NCI-H187 (cell line): Measurements from ENCODE around the gene DIS3L2.
"Not testable (repeated sequence)": the region's sequence is repeated elsewhere in the genome, so short reads cannot be mapped to it uniquely, and the experiment has no call there.

ENCODE experiments used
- DNase-seq, 2 experiments: peaks; one replicate each; lab custom pipeline; 2025; lab: John Stamatoyannopoulos, UW

The DIS3L2 gene

GRCh38 chr2:232349546-232349945 is 388.0 kb downstream of the DIS3L2 start:
- DNase-seq: no peak

GRCh38 chr2:232349946-232350635 is 388.6 kb downstream of the DIS3L2 start:
- DNase-seq: no peak

- no peak for DNase-seq
Observed at GRCh38 chr2:232350804-232351685, 389.5 kb downstream of the DIS3L2 start.

- DNase-seq: no peak
Observed at GRCh38 chr2:232351686-232352510, 390.4 kb downstream of the DIS3L2 start.

- no peak for DNase-seq
Observed at GRCh38 chr2:232352511-232353091, 391.1 kb downstream of the DIS3L2 start.

- DNase-seq: no peak
Observed at GRCh38 chr2:232353096-232353495, 391.6 kb downstream of the DIS3L2 start.

DNA sequence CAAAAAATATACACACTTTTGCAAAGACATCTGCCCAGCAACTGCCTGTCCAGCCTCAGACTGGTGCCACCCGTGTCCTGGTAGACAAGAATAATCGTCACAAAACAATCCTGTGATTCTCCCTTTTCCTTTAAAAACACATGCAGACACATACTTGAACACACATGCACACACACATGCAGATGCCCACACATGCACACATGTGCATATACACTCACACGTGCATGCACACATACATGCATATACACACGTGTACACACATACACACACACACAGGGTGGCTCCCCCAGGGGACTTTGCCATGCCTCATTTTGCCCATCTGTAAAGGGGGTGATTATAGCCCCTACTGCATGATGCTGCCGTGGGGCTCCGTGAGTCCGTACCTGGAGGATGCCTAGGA is 392.1 kb downstream of the DIS3L2 start:
- DNase-seq: no peak

GRCh38 chr2:232354069-232354468 is 392.6 kb downstream of the DIS3L2 start:
- no peak for DNase-seq

DNA sequence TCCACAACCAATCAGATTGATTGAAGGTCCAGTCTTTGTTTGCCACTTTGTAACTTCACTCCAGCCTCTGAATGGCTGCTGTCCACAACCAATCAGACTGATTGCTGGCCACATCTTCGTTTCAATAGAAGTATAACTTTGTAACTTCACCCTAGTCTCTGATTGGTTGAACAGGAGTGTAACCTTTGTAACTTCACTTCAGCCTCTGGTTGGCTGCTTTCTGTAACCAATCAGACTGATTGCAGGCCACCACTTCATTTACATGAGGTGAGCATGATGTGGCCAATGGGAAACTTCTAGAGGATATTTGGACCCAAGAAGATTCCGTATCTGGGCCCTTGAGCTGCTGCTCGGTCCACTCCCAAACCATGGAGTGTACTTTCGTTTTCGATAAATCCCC is 400.1 kb downstream of the DIS3L2 start:
- DNase-seq: no peak

- no peak for DNase-seq
Observed at GRCh38 chr2:232362174-232362900, 400.8 kb downstream of the DIS3L2 start.

DNA sequence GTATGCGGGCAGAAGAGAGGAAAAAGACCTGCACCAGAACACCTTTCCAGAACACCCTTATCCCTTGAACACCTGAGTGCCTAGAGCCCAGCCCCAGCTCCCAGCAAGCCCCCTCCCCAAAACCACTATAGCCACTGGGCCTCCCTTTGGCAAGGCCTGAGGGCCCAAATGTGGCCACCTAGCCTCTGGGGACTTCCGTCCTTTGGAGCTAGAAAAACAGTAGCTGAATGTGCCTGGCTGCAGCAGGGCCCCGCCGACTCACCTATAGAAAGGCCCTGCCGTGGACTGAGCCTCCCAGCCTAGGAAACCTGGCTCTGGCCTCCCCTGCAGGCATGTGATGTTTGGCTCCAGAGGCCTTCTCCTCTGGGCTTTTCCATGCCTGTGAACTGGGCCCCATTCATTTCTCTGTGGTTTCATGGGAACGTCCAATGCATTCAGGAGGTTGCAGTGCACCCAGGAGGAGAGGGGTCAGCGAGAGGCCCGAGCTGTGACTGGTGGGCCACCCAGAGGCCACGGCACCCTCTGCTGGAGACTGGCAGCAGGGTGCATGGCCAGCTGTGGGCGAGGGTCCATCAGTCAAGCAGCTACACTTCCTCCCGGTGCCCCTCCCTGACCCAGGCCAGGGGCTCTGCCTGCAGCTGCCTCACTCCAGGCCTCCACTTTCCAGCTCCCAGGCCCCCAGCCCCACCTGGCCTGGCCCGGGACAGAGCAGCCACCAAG is 401.7 kb downstream of the DIS3L2 start:
- not testable (repeated sequence) for DNase-seq

DNA sequence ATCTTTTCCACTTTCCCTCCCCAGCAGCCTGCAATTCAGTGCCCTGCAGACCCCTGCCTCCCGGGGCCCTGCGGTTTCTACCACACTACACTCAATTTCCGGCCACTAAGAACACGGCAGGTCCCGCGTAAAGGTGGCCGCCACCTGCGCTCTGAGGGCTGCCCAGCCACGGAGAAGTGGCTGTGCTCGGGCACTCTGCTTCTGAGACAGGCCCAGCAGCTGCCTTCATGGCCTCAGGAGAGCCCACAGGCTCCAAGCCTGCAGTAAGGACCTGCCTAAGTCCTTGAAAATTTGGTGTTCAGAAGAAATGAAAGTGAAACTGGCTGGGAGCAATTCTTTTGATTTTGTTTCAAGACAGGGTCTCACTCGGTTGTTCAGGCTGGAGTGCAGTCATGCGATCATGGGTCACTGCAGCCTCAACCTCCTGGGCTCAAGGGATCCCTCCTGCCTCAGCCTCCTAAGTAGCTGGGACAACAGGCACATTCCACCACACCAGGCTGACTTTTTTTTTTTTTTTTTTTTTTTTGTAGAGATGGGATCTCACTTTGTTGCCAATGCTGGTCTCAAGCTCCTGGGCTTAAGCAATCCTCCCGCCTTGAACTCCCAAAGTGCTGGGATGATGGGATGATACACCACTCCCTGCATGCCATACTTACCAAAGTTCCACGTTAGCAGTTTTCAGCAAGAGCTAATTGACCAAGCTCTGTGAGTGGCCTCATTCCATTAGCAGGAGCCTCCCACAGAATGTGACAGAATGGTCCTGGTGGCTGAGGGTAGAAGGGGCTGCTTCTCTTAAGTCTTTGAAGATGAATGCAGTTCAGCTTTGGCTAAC is 402.5 kb downstream of the DIS3L2 start:
- no peak for DNase-seq

- not testable (repeated sequence) for DNase-seq
Observed at GRCh38 chr2:232364806-232365594, 403.5 kb downstream of the DIS3L2 start.

DNA sequence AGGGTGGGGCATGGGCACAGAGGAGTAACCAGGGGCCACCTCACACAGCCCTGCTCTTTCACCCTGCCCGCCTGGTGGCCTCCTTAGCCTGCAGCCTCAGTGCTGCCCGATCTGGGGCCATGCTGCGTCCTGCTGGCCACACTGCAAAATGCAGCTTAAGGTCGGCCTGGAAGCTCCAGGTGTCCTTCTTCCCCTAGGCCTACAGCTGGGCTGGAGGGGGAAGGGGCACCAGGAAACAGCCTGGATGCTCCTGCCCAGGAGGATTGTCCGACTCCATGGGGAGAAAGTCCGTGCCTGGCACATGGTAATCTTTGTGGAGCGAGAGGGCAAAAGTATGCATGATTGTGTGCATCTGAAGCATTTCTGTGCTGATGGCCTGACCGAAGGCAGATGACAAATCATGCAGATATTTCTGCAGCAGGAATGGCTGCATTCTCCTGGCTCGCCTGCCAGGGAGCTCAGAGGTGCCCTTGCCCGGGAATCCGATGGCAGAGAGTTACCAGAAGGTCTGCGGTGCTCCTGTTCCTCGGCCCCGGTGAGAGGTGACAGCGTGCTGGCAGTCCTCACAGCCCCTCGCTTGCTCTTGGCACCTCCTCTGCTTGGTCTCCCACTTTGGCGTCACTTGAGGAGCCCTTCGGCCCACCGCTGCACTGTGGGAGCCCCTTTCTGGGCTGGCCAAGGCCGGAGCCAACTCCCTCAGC is 404.3 kb downstream of the DIS3L2 start:
- no peak for DNase-seq

DNA sequence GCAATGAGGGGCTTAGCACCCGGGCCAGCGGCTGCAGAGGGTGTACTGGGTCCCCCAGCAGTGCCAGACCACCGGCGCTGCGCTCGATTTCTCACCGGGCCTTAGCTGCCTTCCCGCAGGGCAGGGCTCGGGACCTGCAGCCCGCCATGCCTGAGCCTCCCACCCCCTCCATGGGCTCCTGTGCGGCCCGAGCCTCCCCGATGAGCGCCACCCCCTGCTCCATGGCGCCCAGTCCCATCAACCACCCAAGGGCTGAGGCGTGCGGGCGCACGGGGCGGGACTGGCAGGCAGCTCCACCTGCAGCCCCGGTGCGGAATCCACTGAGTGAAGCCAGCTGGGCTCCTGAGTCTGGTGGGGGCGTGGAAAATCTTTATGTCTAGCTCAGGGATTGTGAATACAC is 404.9 kb downstream of the DIS3L2 start:
- DNase-seq: not testable (repeated sequence)

GRCh38 chr2:232367016-232367415 is 405.5 kb downstream of the DIS3L2 start:
- DNase-seq: no peak

DNA sequence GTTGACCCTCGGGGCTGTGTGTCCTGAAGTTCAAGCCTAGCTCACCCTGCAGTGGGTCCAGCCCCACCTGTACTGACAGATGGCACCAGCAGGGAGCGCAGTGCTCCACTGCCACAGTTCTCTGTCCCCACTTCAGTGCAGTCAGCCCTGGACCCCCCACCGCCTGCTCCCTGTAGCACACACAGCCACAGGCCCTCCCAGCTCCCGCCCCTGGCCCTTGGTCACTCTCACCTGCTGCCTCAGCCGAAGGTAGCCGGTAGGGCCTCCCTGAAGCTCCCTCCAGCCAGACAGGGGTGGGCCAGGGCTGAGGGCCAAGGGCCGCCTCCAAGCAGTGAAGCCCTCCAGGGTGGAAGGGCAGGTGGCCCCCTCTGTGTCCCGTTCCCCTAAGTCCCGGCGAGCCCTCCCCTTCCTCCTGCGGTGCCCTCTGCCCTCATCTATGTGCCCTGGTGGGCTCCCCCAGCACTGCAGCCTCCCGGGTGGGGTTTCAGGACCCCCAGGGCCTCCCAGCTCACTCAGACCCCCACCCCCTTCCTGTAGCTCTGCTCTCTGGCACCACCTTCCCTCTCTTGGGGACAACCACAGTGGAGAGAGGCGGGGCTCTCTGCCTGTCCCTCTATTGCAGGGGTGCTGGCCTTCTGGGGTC is 406.2 kb downstream of the DIS3L2 start:
- no peak for DNase-seq

- DNase-seq: no peak
Observed at GRCh38 chr2:232368311-232368731, 406.8 kb downstream of the DIS3L2 start.
